Heart left ventricle (tissue), 13 donors: ENCODE results near the gene MMP24OS.

Experiments
- POLR2A ChIP-seq, 2 donors: fragments of 450-650 bp; IDR thresholded peaks; one replicate each; pipeline ENCODE4 v1.6.1; 2017; ENCODE audit warnings: antibody characterized with exemption in 2 of 2, mild to moderate bottlenecking in 2 of 2, moderate library complexity in 2 of 2
- TF ChIP-seq, protein P1 (sequence below), 12 donors: fragments of 200-600 bp; sonication (generic) in 4 of 12; IDR thresholded peaks; one replicate each; pipeline versions ENCODE4 v1.5.0 to v1.8.0; 2018 to 2022; ENCODE audit warnings: antibody characterized with exemption in 12 of 12, mild to moderate bottlenecking in 5 of 12
- donor health status: ischemic (EF 13 %, LVEDD 7.1; RV severe dilation, severe dysfunction).
- donor health status: DM: no; HTN: yes; CAD: no.
- donor health status: DM: no; HTN: no; CAD: no.
- donor health status: ischemic (EF 25% LVEDD 6.9; RV normal size, moderate dysfunction).
- donor health status: ischemic (EF 25% LVEDD 5.7; RV mildly dilated, moderate dysfunction).
- donor health status: ischemic (EF 35%, LVEDD 5.7; RV mildly dilated, moderate dysfunction).
- donor health status: nonischemic (EF 11% LVEDD 7.7; RV severe dilation, severe dysfunction).
- donor health status: DM: yes; HTN: yes; CAD: no.
- donor health status: PGD.
- donor health status: ischemic (EF 29% LVEDD 5.4; RV normal size, mild dysfunction).
- donor health status: nonischemic (EF 23%, LVEDD 6.1; RV moderate dilation, normal function).

- TF ChIP-seq, protein P1, sequence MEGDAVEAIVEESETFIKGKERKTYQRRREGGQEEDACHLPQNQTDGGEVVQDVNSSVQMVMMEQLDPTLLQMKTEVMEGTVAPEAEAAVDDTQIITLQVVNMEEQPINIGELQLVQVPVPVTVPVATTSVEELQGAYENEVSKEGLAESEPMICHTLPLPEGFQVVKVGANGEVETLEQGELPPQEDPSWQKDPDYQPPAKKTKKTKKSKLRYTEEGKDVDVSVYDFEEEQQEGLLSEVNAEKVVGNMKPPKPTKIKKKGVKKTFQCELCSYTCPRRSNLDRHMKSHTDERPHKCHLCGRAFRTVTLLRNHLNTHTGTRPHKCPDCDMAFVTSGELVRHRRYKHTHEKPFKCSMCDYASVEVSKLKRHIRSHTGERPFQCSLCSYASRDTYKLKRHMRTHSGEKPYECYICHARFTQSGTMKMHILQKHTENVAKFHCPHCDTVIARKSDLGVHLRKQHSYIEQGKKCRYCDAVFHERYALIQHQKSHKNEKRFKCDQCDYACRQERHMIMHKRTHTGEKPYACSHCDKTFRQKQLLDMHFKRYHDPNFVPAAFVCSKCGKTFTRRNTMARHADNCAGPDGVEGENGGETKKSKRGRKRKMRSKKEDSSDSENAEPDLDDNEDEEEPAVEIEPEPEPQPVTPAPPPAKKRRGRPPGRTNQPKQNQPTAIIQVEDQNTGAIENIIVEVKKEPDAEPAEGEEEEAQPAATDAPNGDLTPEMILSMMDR (IDR thresholded peaks at IDR 0.05) = no peak
- no peak for TF ChIP-seq POLR2A (IDR thresholded peaks at IDR 0.05)
Measured at GRCh38 chr20:35302421-35303335, 24.8 kb upstream of the MMP24OS start.
